ENCODE measurements around the gene KIR2DL3. TPM values are rescaled to one million over a fixed set of nuclear protein-coding genes. Genes with fewer than 3 reads are reported as not detected.
"Not testable (repeated sequence)": the region's sequence is repeated elsewhere in the genome, so short reads cannot be mapped to it uniquely, and the experiment has no call there.

The KIR2DL3 gene
- total and polyA plus RNA-seq, 2 of the 4 experiments (the other 2 are of a cell fraction): not detected

- POLR2A ChIA-PET (ENCODE audit: unreplicated experiment): interaction anchor here (0.5 kb wide), 1 partner anchor 168 kb away, joined by 3 read pairs; no protein-coding TSS in a partner anchor
- H3K9ac ChIP-seq (ENCODE audit: low read depth, low read length); H2BK120ac ChIP-seq (ENCODE audit: low read depth, low read length); H3K36me3 ChIP-seq (ENCODE audit: control insufficient read depth, insufficient read depth, low read length); H3K27ac ChIP-seq (ENCODE audit: insufficient read depth, low read length); DNase-seq; intact Hi-C loops (cut with micrococcal nuclease); H4K91ac ChIP-seq (ENCODE audit: insufficient read depth, low read depth, low read length); H2AK5ac ChIP-seq (ENCODE audit: low read depth, low read length); H3K14ac ChIP-seq (replicated peaks; ENCODE audit: low read depth, low read length); H2BK15ac ChIP-seq (ENCODE audit: low read depth, low read length); H4K20me1 ChIP-seq (ENCODE audit: insufficient read depth, low read length); CTCF ChIA-PET; BruUV-seq (replicated peaks); H4K5ac ChIP-seq (ENCODE audit: low read depth, low read length); H3K9me3 ChIP-seq (ENCODE audit: control insufficient read depth, insufficient read depth, low read length); H4K8ac ChIP-seq (ENCODE audit: low read depth in 2 of 2, low read length in 2 of 2); in situ Hi-C loops (cut with MboI; ENCODE audit: low sequenced_read_pairs); H3K4me3 ChIP-seq (ENCODE audit: insufficient read depth, low read depth, low read length); H2AK9ac ChIP-seq (replicated peaks; ENCODE audit: low read depth, low read length, poor library complexity); H3K23ac ChIP-seq (ENCODE audit: low read depth, low read length); H2BK5ac ChIP-seq (ENCODE audit: low read depth, low read length, poor library complexity, severe bottlenecking); H2AFZ ChIP-seq (replicated peaks; ENCODE audit: low read length, poor library complexity); H3K4me2 ChIP-seq (ENCODE audit: low read depth, low read length); H3K4ac ChIP-seq (ENCODE audit: low read depth, low read length); H3K4me1 ChIP-seq (ENCODE audit: control insufficient read depth, insufficient read depth, low read length); ATAC-seq (ENCODE audit: low read depth); H2BK20ac ChIP-seq (ENCODE audit: low read depth, low read length); H3K9me1 ChIP-seq (ENCODE audit: insufficient read depth, low read length); H3K18ac ChIP-seq (ENCODE audit: low read depth, low read length); H3K27me3 ChIP-seq (ENCODE audit: control insufficient read depth, insufficient read depth, low read length); H3K79me1 ChIP-seq (ENCODE audit: low read depth in 1 of 2, low read length in 2 of 2); H3K56ac ChIP-seq (ENCODE audit: extremely low read depth, insufficient read depth, low read length); dilution Hi-C loops (cut with HindIII; ENCODE audit: low sequenced_read_pairs, unreplicated experiment): not testable (repeated sequence)
- no CpG with 5 or more reads among the region's 9 CpGs for WGBS, 2 experiments (ENCODE audit: extremely low coverage in 2 of 2, insufficient read length in 1 of 2)
Observed at GRCh38 chr19:54747614-54748322, 9.5 kb downstream of the KIR2DL3 start.

DNA sequence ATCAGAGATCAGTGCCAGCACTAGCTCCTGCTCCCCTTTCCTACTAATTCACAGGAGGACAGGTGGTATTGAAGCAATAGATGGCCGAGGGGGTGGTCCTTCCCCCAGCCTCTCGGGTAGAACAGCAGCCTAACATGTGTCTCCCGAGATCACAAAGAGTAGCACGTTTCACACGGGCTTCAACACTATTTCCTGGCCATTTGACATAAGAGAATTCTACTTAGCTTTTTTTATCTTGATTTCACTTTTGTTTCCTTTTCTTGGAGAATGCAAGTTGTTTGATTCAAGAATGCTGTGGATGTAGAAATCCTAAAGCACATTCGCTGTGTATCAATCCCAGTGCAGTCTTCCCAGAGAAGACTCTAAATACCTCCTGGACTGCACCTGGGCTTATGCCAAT is 12.0 kb downstream of the KIR2DL3 start:
- H3K27me3 ChIP-seq (ENCODE audit: control insufficient read depth, insufficient read depth, low read length); H4K91ac ChIP-seq (ENCODE audit: insufficient read depth, low read depth, low read length); H3K79me1 ChIP-seq (ENCODE audit: low read depth in 1 of 2, low read length in 2 of 2); H3K9me3 ChIP-seq (ENCODE audit: control insufficient read depth, insufficient read depth, low read length); H3K14ac ChIP-seq (replicated peaks; ENCODE audit: low read depth, low read length); H3K27ac ChIP-seq (ENCODE audit: insufficient read depth, low read length); H3K4me3 ChIP-seq (ENCODE audit: insufficient read depth, low read depth, low read length); H2AK9ac ChIP-seq (replicated peaks; ENCODE audit: low read depth, low read length, poor library complexity); H2AK5ac ChIP-seq (ENCODE audit: low read depth, low read length); intact Hi-C loops (cut with micrococcal nuclease); H2BK15ac ChIP-seq (ENCODE audit: low read depth, low read length); ATAC-seq (ENCODE audit: low read depth); in situ Hi-C loops (cut with MboI; ENCODE audit: low sequenced_read_pairs); POLR2A ChIA-PET (ENCODE audit: unreplicated experiment); CTCF ChIA-PET; H3K9me1 ChIP-seq (ENCODE audit: insufficient read depth, low read length); H3K18ac ChIP-seq (ENCODE audit: low read depth, low read length); H2BK5ac ChIP-seq (ENCODE audit: low read depth, low read length, poor library complexity, severe bottlenecking); H2AFZ ChIP-seq (replicated peaks; ENCODE audit: low read length, poor library complexity); H3K9ac ChIP-seq (ENCODE audit: low read depth, low read length); H3K4ac ChIP-seq (ENCODE audit: low read depth, low read length); H4K20me1 ChIP-seq (ENCODE audit: insufficient read depth, low read length); H4K5ac ChIP-seq (ENCODE audit: low read depth, low read length); DNase-seq; H4K8ac ChIP-seq (ENCODE audit: low read depth in 2 of 2, low read length in 2 of 2); BruUV-seq (replicated peaks); H3K23ac ChIP-seq (ENCODE audit: low read depth, low read length); H2BK20ac ChIP-seq (ENCODE audit: low read depth, low read length); H3K56ac ChIP-seq (ENCODE audit: extremely low read depth, insufficient read depth, low read length); dilution Hi-C loops (cut with HindIII; ENCODE audit: low sequenced_read_pairs, unreplicated experiment); H2BK120ac ChIP-seq (ENCODE audit: low read depth, low read length); H3K4me2 ChIP-seq (ENCODE audit: low read depth, low read length); H3K4me1 ChIP-seq (ENCODE audit: control insufficient read depth, insufficient read depth, low read length); H3K36me3 ChIP-seq (ENCODE audit: control insufficient read depth, insufficient read depth, low read length): not testable (repeated sequence)
- no CpG with 5 or more reads among the region's 6 CpGs for WGBS, 2 experiments (ENCODE audit: extremely low coverage in 2 of 2, insufficient read length in 1 of 2)
